NOMO-1 treated with DMSO at 0.1 percent for 48 hours (cell line): ENCODE measurements around the gene VEZF1.

Experiments
- DNase-seq: peaks from one replicate; lab custom pipeline; 2025; ENCODE audit not compliant: unreplicated experiment; lab: John Stamatoyannopoulos, UW

Gene VEZF1, protein sequence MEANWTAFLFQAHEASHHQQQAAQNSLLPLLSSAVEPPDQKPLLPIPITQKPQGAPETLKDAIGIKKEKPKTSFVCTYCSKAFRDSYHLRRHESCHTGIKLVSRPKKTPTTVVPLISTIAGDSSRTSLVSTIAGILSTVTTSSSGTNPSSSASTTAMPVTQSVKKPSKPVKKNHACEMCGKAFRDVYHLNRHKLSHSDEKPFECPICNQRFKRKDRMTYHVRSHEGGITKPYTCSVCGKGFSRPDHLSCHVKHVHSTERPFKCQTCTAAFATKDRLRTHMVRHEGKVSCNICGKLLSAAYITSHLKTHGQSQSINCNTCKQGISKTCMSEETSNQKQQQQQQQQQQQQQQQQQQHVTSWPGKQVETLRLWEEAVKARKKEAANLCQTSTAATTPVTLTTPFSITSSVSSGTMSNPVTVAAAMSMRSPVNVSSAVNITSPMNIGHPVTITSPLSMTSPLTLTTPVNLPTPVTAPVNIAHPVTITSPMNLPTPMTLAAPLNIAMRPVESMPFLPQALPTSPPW

DNA sequence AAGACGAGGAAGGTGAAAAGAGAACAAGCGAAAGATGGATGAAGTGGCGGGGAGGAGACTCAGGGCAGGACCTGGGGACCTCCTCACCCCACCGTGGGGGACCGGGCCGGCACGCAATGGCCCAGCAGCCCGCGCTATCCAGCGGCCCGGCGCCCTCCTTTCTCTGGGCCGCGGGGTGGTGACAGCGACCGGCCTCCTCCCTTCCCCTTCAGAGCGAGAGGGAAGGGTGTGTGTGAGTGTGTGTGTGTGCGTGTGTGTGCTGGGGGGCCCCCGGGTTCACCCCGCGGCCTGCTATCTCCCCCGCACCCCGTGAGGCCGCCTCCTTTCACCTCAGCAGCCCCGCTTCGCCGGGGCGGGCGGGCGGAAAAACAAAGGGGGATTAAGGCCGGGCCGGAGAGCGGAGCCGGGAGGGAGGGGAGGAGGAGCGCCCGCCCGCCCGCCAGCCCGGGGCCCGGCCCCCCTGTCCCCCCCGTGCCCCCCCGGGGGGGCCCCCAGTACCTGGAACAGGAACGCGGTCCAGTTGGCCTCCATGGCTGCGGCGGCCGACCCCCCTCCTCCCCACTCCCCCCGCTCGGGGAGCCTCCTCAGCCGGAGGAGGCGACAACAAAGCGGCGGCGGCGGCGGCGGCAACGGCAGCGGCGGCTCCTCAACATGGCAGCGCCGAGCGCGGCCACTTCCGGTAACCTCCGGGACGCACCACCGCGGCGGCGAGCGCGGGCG is at the start of gene VEZF1:
Gene VEZF1, minus strand, starts transcription at position 674 of the 720 bp plus-strand sequence. Its CDS starts 143 bp downstream, at position 531.
- DNase-seq = peak; percentile 63

DNA sequence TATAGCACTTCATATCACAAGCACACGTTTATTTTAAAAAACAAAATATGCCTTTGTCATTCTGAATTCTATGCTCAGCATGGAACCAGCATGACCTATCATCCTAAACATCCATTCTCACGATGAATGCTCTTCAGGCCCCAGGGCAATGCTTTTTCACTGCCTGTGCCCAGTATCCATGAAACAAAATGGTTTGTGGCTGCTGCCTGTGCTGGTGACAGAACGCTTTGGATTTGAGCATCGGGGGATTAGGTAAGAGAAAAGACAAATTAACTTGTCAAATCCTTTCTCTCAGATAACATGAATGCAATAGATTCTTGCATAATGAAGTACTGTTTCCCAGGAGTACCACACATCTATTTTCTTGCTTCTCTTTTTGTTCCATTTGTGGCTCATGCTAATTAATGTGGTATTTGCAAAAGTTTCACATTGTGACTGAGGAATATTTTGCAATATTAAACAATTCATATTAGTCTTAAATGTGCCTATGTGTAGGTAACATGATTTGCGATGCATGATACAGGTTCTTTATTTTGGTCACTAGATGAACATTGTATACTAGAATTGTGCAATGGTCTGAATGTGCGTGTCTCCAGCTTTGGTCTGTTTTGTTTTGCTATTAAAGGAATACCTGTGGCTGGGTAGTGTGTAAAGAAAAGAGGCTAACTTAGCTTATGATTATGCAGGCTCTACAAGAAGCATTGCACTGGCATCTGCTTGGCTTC is 44.8 kb upstream of the VEZF1 start:
- peak; percentile 79 for DNase-seq

DNA sequence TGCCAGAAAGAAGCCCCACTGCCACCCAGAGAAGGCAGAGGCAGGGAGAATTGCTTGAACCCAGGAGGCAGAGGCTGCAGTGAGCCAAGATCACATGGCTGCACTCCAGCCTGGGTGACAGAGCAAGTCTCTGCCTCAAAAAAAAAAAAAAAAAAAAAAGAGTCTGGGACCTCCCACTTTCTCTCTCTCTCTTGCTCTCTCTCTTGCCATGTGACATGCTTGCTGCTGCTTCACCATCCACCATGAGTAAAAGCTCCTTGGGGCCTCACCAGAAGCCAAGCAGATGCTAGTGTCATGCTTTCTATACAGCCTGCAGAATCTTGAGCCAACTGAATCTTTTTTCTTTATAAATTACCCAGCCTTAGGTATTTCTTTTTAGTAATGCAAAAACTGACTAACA is 40.5 kb upstream of the VEZF1 start:
- DNase-seq = no peak

DNA sequence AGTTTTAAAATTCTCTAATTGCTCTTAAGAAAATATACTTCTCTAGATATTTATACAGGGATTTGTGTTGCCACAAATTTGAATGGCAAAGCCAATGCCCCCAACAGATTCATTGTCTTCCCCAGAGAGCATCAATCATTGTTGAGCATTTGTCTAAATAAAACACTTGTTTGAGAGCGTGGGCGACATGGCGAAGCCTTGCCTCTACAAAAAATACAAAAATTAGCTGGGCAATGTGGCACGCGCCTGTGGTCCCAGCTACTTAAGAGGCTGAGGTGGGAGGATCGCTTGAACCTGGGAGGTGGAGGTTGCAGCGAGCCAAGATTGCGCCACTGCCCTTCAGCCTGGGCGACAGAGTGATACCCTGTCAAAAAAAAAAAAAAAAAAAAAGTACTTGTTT is 32.3 kb upstream of the VEZF1 start:
- DNase-seq = no peak

DNA sequence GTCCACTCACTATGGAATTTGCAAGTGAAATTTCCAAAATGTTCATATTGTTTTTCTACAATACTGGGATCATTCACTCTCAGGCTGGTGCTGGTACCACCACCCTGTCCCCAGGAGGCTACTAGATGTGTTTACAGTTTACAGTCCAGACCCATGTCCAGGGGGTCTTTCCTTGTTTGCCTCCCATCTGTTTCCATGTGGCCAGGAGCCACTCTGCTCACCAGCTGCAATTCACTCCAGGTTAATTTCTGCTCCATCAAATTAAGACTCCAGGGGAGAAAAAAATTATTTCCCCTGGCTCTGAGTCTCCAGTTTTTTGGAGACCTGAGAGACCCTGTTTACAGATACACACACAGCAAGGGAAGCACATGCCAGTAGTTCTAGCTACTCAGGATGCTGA is 31.5 kb upstream of the VEZF1 start:
- DNase-seq = no peak

DNA sequence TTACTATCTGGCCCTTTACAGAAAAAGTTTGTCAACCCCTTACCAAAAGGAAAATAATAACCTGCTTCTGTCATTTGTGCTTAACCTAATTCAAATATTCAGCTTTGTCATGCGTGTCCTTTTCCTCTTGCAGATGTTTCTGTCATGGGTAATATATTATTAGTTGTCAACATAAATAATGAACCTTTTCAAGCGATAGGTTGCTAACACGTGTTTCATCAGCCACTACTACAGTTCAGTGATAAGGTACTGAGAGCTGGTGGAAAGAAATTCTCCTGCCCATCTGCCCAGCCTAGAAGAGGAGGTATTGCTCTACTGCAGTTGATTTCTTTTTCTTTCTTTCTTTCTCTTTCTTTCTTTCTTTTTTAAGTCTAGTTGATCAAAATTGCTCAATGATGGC is 31.0 kb upstream of the VEZF1 start:
- DNase-seq = no peak

DNA sequence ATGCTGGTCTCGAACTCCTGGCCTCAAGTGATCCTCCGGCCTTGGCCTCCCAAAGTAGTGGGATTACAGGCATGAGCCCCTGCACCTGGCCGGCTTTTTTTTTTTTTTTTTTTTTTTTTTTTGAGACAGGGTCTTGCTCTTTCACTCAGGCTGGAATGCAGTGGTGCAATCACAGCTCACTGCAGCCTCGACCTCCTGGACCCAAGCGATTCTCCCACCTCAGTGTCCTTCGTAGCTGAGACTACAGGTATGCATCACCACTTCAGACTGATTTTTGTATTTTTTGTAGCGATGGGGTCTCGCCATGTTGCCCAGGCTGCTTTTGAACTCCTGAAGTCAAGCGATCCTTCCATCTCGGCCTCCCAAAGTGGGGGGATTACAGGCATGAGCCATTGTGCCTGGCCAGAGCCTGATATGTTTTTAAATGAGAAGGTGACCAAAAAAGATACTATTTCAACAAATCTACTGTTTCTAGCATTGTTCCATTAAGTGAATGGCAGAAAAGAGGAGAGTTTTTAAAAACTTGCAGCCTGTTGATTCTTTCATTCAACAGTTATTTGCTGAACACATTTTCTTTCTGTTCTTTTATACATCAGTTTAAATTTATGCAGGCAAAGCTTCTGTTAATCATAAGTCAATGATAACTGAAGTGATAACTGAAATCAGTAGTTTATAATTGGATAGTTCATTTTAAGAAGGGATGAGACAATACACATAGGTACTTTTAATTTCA is 22.2 kb upstream of the VEZF1 start:
- no peak for DNase-seq

DNA sequence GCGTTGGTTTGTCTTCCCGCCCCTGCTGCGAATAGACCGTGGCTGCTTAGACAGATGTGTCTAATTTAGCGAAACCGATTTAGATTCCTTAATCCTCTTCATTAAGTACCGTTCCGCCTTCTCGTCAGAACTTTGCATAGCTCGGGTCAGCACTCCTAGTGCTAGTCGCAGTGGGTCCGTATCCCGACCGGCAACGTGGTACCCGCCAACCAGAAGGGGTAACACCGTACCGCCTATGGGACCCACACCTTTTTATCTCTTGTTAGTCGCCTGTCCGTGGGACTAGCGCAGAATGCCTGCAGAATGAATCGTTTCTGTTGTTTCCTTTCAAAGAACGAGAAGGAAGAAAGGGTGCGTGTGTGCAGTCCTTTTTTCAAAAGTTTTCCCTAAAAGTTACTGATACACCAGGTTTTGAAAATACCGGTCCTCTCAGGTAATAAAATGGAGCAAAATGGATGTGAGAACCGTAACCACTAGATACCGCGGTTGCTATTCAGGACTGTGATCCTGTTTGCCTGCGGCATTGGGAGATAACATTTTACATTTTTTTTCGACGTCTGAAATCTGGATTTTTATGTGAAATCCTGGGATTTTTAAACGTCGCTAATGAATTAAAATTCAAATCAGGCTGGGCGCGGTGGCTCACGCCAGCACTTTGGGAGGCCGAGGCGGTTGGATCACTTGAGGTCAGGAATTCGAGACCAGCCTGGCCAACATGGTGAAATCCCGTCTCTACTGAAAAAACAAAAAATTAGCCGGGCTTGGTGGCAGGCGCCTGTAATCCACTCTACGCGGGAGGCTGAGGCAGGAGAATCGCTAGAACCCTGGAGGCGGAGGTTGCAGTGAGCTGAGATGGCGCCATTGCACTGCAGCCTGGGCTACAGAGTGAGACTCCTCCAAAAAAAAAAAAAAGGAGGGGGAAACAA is 20.0 kb upstream of the VEZF1 start:
- no peak for DNase-seq

DNA sequence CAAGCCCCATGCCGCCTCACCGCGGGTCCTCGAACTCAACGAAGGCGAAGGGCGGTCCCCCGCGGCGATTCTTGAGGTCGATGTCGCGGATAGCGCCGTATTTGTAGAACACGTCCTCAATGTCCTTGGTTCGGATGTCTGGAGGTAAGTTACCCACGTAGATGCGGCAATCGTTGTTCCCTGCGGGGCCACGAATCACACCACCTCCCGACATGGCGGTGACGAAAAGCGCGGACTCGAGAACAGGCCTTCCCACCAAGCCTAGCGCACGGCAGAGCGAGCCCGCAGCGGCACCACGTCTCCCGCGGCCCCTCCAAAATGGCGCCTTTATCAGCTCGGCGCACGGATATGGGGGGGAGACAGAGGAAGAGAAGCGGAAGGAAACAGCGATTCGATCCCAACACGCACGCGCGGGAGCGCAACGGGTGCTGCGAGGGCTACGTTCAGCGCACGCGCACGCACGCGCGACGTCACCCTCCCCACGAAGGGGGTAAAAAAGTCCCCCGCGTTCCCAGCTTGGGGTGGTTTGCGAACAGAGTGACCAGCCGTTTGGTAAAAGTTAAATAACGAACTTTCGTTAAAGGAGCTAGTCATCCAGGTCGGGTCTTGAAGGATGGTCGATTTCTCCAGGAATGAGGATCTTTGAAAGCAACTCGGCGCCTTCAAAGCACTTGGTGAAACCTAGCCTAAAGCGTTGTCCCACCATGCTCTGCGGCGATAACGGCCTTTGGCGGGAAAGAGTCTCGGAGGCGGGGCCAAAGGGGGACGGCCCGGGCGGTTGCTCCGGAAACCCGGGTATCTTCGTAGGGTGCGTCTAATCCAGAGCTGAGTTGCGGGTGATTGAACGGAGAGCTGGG is 19.1 kb upstream of the VEZF1 start, which contains the start of gene SRSF1:
Gene SRSF1, minus strand, starts transcription at position 323 of the 857 bp plus-strand sequence. Its CDS starts 109 bp downstream, at position 214.
- peak; percentile 96 for DNase-seq

DNA sequence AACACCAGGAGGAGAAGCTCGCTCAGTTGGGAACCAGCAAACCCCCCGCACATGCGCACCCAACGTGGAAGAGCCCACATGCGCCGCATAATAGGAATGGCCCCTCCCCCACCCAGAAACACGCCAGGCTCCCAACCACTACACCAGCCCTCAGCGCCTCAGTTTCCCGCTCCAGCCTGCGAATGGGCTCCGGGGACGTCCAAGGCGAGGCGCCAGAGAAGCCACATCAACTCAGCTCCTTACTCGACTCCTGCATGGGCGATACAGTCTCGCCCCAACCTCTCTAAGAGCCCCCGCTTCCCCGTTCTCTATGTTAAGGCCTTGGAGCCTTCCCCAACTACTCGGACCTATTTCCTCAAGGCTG is 18.5 kb upstream of the VEZF1 start:
- DNase-seq = peak; percentile 27

DNA sequence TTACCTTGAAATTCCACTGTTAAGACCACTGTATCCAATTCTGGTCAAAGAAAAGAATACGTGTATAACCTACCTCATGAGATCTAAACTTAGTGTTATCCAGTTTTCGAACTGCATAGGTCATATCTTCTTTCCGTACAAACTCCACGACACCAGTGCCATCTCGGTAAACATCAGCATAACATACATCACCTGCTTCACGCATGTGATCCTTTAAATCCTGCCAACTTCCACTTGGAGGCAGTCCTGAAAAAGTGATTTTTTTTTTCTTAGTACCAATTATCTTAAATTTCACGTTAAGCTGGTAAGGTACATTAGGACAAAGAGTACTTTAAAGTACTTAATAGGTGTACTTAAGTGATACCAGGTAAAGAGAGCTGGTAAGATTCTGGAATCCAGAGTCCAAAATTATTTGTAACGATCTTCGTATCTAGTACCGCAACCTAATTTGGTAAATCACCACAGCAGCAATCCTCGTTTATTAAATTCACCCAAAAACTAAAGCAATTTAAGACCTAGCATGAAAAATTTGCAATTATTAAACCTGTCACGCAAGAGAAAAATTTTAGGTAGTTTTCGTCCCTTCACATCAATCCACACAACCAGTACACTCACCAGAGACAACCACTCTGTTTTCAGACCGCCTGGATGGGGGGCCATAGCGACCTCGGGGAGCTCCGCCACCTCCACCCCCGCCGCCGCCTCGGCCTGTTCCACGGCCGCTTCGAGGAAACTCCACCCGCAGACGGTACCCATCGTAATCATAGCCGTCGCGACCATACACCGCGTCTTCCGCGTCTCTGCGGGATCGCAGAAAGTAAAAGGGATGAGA is 17.9 kb upstream of the VEZF1 start:
- DNase-seq = no peak

DNA sequence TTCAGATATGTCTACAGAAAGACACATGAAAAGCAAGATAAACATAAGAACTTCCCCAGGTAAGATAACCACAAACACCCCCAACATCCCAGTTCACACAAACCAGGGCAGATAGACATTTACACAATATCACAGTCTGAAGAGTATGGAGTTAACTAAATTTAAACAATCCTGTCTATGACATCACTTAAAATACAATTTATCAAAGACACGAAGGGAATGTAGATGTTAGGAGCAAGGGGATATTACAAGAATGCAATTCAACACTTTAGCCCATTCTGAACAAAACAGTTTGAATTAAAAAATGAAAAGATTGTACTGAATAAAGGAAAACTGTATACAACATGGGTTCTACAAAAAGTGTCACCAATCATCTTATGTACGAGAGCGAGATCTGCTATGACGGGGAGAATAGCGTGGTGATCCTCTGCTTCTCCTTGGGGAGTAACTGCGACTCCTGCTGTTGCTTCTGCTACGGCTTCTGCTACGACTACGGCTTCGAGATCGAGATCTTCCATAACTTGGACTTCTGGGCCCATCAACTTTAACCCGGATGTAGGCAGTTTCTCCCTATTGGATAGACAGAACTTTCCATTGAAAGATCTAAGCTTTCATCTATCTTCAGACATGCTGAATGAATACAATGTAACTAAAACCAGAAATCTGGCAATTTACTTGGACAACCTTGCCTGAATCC is 17.1 kb upstream of the VEZF1 start:
- peak; percentile 18 for DNase-seq

DNA sequence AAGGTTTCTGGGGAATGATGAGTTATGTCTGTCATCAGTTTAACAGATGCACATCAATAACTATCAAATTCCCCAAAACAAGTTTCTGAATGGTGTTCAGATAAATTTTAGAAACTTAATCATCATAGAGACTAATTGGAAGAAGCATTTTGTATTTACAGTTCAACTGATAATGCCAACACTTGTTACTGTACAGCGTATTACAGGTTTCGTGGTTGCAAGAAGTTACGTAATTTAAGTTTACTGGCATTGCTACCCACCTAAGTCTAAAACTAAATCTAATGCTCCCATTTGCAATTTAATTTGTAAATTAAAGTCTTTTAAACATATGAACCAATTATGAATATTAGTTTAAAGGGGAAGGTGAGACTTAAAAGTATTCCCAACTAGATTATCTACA is 16.0 kb upstream of the VEZF1 start:
- DNase-seq = peak; percentile 23

DNA sequence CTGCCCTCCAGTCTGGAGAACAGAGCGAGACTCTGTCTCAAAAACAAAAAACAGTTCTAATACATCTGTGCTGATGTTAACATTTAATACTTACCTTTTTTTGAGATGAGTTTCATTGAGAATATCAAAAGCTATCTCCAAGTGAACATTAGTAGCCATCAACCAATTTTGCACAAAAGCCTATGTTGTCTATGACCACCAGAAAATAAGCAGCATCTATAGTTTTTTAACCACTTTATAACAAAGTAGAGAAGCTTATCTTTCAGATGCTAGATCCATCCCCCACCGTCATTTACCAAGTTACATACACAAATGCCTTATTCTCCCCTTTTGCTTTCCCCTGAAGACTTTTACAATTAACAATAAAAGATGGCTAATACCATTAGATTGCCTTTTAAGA is 14.9 kb upstream of the VEZF1 start:
- DNase-seq = no peak

DNA sequence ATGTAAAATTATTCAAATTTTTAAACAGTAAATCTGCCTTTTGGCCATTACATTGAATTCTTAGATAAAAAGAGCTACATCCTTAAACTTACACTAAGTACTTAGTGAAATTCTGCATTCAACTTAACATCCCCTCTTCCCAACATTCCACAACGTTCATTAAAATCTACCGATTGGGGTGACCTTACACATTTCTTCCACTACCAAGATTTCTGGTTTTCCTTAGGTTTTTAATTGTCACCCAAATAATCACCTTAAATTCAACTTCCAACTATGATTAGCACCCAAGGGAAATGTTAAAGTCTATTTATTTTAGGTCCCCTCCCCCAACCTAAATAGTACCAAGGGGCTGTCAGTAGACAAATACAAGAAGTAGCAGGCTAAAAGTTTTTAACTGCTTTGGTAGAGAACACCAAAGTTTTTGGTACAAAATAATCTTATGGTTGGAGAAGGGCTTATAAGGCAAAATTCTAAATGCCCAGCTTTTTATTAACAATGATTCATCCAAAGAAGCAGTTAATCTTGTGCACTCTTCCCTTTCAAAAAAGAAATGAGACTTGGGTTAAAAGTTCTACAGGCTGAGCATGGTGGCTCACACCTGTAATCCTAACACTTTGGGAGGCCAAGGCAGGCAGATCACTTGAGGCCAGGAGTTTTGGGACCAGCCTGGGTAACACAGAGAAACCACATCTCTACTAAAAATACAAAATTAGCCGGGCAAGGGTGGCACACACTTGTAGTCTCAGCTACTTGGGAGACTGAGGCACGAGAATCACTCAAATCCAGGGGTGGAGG is 14.3 kb upstream of the VEZF1 start:
- DNase-seq = no peak

DNA sequence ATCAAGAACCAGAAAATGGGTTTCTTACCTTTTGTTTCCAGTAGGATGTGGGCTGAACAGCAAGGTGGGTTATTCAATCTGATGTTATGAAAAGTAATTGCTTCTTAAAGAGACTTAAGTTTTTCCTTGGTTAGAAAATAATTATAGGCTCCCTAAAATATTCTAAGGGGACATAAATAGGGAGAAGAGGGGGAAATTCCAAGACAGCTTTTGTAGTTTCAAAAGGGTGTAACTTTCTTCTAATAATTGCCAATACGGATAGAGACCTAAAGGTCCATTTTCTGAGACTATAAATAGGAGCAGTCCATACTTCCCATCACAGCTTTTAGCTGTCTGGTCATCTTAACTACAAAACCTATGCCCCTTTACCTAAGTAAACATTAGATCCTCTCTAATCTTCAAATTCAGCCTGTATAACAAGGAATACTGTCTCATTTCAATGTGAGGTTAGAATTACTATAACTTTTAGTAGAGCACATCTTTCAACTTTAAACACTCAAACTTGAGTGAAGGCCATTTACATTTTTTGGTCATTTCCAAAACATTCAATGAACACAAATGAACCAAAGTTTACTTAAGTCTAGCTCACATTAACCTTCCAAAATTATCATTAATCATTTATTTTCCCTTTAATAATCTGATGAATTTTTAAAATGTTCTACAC is 13.5 kb upstream of the VEZF1 start:
- no peak for DNase-seq
